Activated CD8-positive, alpha-beta memory T cell treated with anti-CD3 and anti-CD28 coated beads, Interleukin-2, amount 50 U/mL, for 24 hours (primary cell): ENCODE results near the gene SIK3.

Source experiments
- DNase-seq: peaks from one replicate; pipeline ENCODE4 v3.0.0-alpha.2; 2020; ENCODE audit errors: extremely low read depth

SIK3 gene

GRCh38 chr11:117110294-117110950 lies 12.2 kb upstream of the SIK3 start:
- DNase-seq, result no peak

- DNase-seq, result no peak
Observed at GRCh38 chr11:117107701-117108590, 9.7 kb upstream of the SIK3 start.

- no peak for DNase-seq
Observed at GRCh38 chr11:117100556-117100955, 2.3 kb upstream of the SIK3 start.

GRCh38 chr11:117099696-117100095 lies 1.5 kb upstream of the SIK3 start:
- no peak for DNase-seq

- no peak for DNase-seq
Observed at GRCh38 chr11:117097389-117098268, 599 bp downstream of the SIK3 start.

- DNase-seq, result no peak
Observed at GRCh38 chr11:117097014-117097388, 1.2 kb downstream of the SIK3 start.

- DNase-seq, result no peak
Observed at GRCh38 chr11:117096201-117096991, 1.8 kb downstream of the SIK3 start.

GRCh38 chr11:117095284-117096161 lies 2.7 kb downstream of the SIK3 start:
- DNase-seq, result no peak

GRCh38 chr11:117094776-117095175 lies 3.5 kb downstream of the SIK3 start:
- no peak for DNase-seq

- DNase-seq, result no peak
Observed at GRCh38 chr11:117092951-117093590, 5.2 kb downstream of the SIK3 start.

GRCh38 chr11:117091753-117092477 lies 6.3 kb downstream of the SIK3 start:
- no peak for DNase-seq

GRCh38 chr11:117090111-117090706 lies 8.0 kb downstream of the SIK3 start:
- no peak for DNase-seq

- no peak for DNase-seq
Observed at GRCh38 chr11:117089685-117090084, 8.5 kb downstream of the SIK3 start.

GRCh38 chr11:117087446-117087845 lies 10.8 kb downstream of the SIK3 start:
- DNase-seq, result no peak

- DNase-seq, result no peak
Observed at GRCh38 chr11:117084992-117085391, 13.2 kb downstream of the SIK3 start.

GRCh38 chr11:117083011-117083935 lies 15.0 kb downstream of the SIK3 start:
- no peak for DNase-seq

- DNase-seq, result no peak
Observed at GRCh38 chr11:117081908-117082307, 16.3 kb downstream of the SIK3 start.

- no peak for DNase-seq
Observed at GRCh38 chr11:117080370-117080769, 17.9 kb downstream of the SIK3 start.
